PFSK-1 (cell line): ENCODE measurements around the gene BAIAP2L1.

Source experiments
- FOXP2 ChIP-seq: optimal IDR thresholded peaks from 2 replicates; pipeline ENCODE3; 2011; ENCODE audit warnings: borderline replicate concordance, control low read depth, inconsistent platforms; ENCODE audit not compliant: insufficient read depth; ENCODE audit errors: extremely low read length, extremely low read depth
- POLR2AphosphoS5 ChIP-seq: IDR thresholded peaks from 2 replicates; pipeline ENCODE4 v1.6.1; 2012; ENCODE audit warnings: low read depth, mild to moderate bottlenecking, control low read depth, low read length, moderate library complexity

- TF ChIP-seq POLR2AphosphoS5 (no peak), FOXP2 (no peak)
Measured at GRCh38 chr7:98366562-98366938, 34.3 kb downstream of the BAIAP2L1 start.
